Naive thymus-derived CD8-positive, alpha-beta T cell (primary cell): Measurements from ENCODE around the gene LCNL1. TPM values are rescaled to one million over a fixed set of nuclear protein-coding genes. Genes with fewer than 3 reads are reported as not detected.
A peak's percentile ranks its signal among the peaks of the same experiment; 100 is the strongest.

Experiments
- ATAC-seq, 2 donors: fragments of 150-1000 bp; cut with Tn5 transposase in 1 of 2; sonication (Bioruptor Pico), chemical (Tn5 transposase) in 1 of 2; 1 replicate in 1 of 2; 2 replicates in 1 of 2; pipeline ENCODE4 v1.10.0; 2021; ENCODE audit warnings: mild to moderate bottlenecking in 2 of 2, moderate library complexity in 2 of 2
- POLR2A ChIA-PET: fragments of 350-600 bp; sonication (Branson Sonifier 250); formaldehyde crosslinking; loops from one replicate; lab custom pipeline; 2021; ENCODE audit warnings: antibody characterized with exemption; lab: Charles Lee
- DNase-seq, 10 donors: peaks; one replicate each; pipeline versions ENCODE4 v3.0.0 to v3.0.0-alpha.2; 2020 to 2022
- H3K27ac Mint-ChIP-seq, 10 donors: one replicate each; pipeline ENCODE4 v1.8.0; 2020 to 2022; ENCODE audit warnings: mild to moderate bottlenecking in 10 of 10, mixed read lengths in 10 of 10, moderate library complexity in 4 of 10, inconsistent platforms in 1 of 10
- H3K27me3 Mint-ChIP-seq, 5 donors: one replicate each; pipeline ENCODE4 v1.8.0; 2021 to 2022; ENCODE audit warnings: mixed read lengths in 5 of 5
- H3K36me3 Mint-ChIP-seq, 3 donors: one replicate each; pipeline ENCODE4 v1.8.0; 2020 to 2022; ENCODE audit warnings: mixed read lengths in 3 of 3, mild to moderate bottlenecking in 2 of 3, inconsistent platforms in 1 of 3
- H3K4me1 Mint-ChIP-seq, 4 donors: one replicate each; pipeline ENCODE4 v1.8.0; 2021 to 2022; ENCODE audit warnings: mixed read lengths in 4 of 4
- H3K4me3 Mint-ChIP-seq, 10 donors: one replicate each; pipeline ENCODE4 v1.8.0; 2020 to 2022; ENCODE audit warnings: mild to moderate bottlenecking in 10 of 10, mixed read lengths in 10 of 10, moderate library complexity in 6 of 10, inconsistent platforms in 1 of 10
- H3K9me3 Mint-ChIP-seq, 9 donors: one replicate each; pipeline ENCODE4 v1.8.0; 2020 to 2022; ENCODE audit warnings: mixed read lengths in 9 of 9, mild to moderate bottlenecking in 3 of 9, inconsistent platforms in 1 of 9, moderate library complexity in 1 of 9
- polyA plus RNA-seq, 3 donors: library from polyadenylated mRNA; unstranded; fragments of 300-500 nt; fragmentation: Illumina TruSeq; gene quantifications; one replicate each; pipeline ENCODE4 v1.2.3, GENCODE V29; 2021
- total RNA-seq, 8 experiments: library from RNA in 2 of 8; stranded (reverse) in 2 of 8; gene quantifications; one replicate each; pipeline ENCODE4 v1.2.3 and lab custom pipeline; 2021 to 2026

Gene LCNL1
- total and polyA plus RNA-seq, 5 experiments from 2014 or later: 0.44 to 0.74 TPM; not detected in 3

- H3K27ac Mint-ChIP-seq: peak overlapping the region in 1 of 10 donors; percentile 9
- DNase-seq (peak in 1 of 10 donors; percentile 55), ATAC-seq (no peak)
- POLR2A ChIA-PET: interaction anchor here (1.2 to 1.8 kb wide), 3 partner anchors 9 to 40 kb away, joined by 4 read pairs; partner anchors contain the start of gene CLIC3
- no peaks in the 10 kb centered on the region for H3K36me3 Mint-ChIP-seq
- H3K27me3 Mint-ChIP-seq: no peaks in the 10 kb centered on the region
- no peak overlapping the region for H3K4me3 Mint-ChIP-seq
- H3K4me1 Mint-ChIP-seq: peaks cover 8 to 40% (median 24%) of the 10 kb centered on the region in 4 donors
- peaks cover 0 to 11% (median 0%) of the 10 kb centered on the region in 9 donors for H3K9me3 Mint-ChIP-seq
Measured at GRCh38 chr9:136955202-136955942, 27.4 kb upstream of the LCNL1 start.

- Mint-ChIP-seq H3K27me3 (no peaks in the 10 kb centered on the region), H3K4me3 (no peak overlapping the region), H3K27ac (peak overlapping the region in 1 of 10 donors; percentile 85), H3K9me3 (peaks cover 0 to 11% (median 0%) of the 10 kb centered on the region in 9 donors), H3K36me3 (no peaks in the 10 kb centered on the region), H3K4me1 (peaks cover 8 to 42% (median 27%) of the 10 kb centered on the region in 4 donors)
- DNase-seq: peak in 1 of 10 donors; percentile 32
- no peak for ATAC-seq
- POLR2A ChIA-PET: no interaction called here
Measured at GRCh38 chr9:136955943-136956335, 26.9 kb upstream of the LCNL1 start.

- DNase-seq (no peak), ATAC-seq (no peak)
- Mint-ChIP-seq H3K36me3 (no peaks in the 10 kb centered on the region), H3K4me1 (peaks cover 8 to 47% (median 29%) of the 10 kb centered on the region in 4 donors), H3K27me3 (no peaks in the 10 kb centered on the region), H3K4me3 (no peak overlapping the region), H3K9me3 (peaks cover 0 to 11% (median 0%) of the 10 kb centered on the region in 9 donors), H3K27ac (peak overlapping the region in 1 of 10 donors; percentile 75)
- POLR2A ChIA-PET: no interaction called here
Measured at GRCh38 chr9:136956604-136957003, 26.2 kb upstream of the LCNL1 start.

- DNase-seq (no peak), ATAC-seq (no peak)
- no peak overlapping the region for H3K4me3 Mint-ChIP-seq
- H3K4me1 Mint-ChIP-seq: peaks cover 8 to 55% (median 33%) of the 10 kb centered on the region in 4 donors
- H3K27ac Mint-ChIP-seq: no peak overlapping the region
- POLR2A ChIA-PET: no interaction called here
- H3K27me3 Mint-ChIP-seq: no peaks in the 10 kb centered on the region
- H3K36me3 Mint-ChIP-seq: no peaks in the 10 kb centered on the region
- H3K9me3 Mint-ChIP-seq: peaks cover 0 to 11% (median 0%) of the 10 kb centered on the region in 9 donors
Measured at GRCh38 chr9:136957461-136957860, 25.3 kb upstream of the LCNL1 start.

- Mint-ChIP-seq H3K27me3 (no peaks in the 10 kb centered on the region), H3K27ac (peak overlapping the region in 3 of 10 donors; percentile 38 to 72 (median 64)), H3K36me3 (no peaks in the 10 kb centered on the region), H3K4me1 (peaks cover 10 to 59% (median 37%) of the 10 kb centered on the region in 4 donors), H3K4me3 (peak overlapping the region in 1 of 10 donors; percentile 39), H3K9me3 (peaks cover 0 to 11% (median 0%) of the 10 kb centered on the region in 9 donors)
- DNase-seq (no peak), ATAC-seq (no peak)
- POLR2A ChIA-PET: interaction anchor here (0.6 to 1.7 kb wide), 2 partner anchors 35 to 118 kb away, joined by 3 to 4 read pairs; no protein-coding TSS in a partner anchor
Measured at GRCh38 chr9:136957901-136958300, 24.9 kb upstream of the LCNL1 start.

GRCh38 chr9:136958473-136958872 lies 24.3 kb upstream of the LCNL1 start:
- DNase-seq (no peak), ATAC-seq (no peak)
- Mint-ChIP-seq H3K4me1 (peaks cover 14 to 65% (median 42%) of the 10 kb centered on the region in 4 donors), H3K4me3 (peak overlapping the region in 2 of 10 donors; percentile 6 to 39), H3K36me3 (no peaks in the 10 kb centered on the region), H3K9me3 (peaks cover 0 to 11% (median 0%) of the 10 kb centered on the region in 9 donors), H3K27me3 (no peaks in the 10 kb centered on the region), H3K27ac (peak overlapping the region in 3 of 10 donors; percentile 6 to 64 (median 37))
- POLR2A ChIA-PET: interaction anchor here (0.6 to 1.7 kb wide), 4 partner anchors 21 to 118 kb away, joined by 3 to 4 read pairs (median 3); partner anchors contain the start of gene CLIC3

GRCh38 chr9:136958898-136959850 lies 23.6 kb upstream of the LCNL1 start:
- POLR2A ChIA-PET: interaction anchor here (0.8 to 2.3 kb wide), 11 partner anchors 9 to 96 kb away, joined by 3 to 12 read pairs (median 3); partner anchors contain the start of genes C8G, CLIC3 and PAXX
- DNase-seq (no peak), ATAC-seq (no peak)
- Mint-ChIP-seq H3K27me3 (no peaks in the 10 kb centered on the region), H3K36me3 (no peaks in the 10 kb centered on the region), H3K27ac (peak overlapping the region in 5 of 10 donors; percentile 34 to 93 (median 72)), H3K4me3 (peak overlapping the region in 3 of 10 donors; percentile 63 to 78 (median 74)), H3K9me3 (peaks cover 0 to 11% (median 0%) of the 10 kb centered on the region in 9 donors), H3K4me1 (peaks cover 14 to 65% (median 43%) of the 10 kb centered on the region in 4 donors)

GRCh38 chr9:136960212-136960937 lies 22.4 kb upstream of the LCNL1 start:
- Mint-ChIP-seq H3K4me3 (peak overlapping the region in 9 of 10 donors; percentile 18 to 82 (median 69)), H3K9me3 (peaks cover 0 to 11% (median 0%) of the 10 kb centered on the region in 9 donors), H3K27ac (peak overlapping the region; percentile 58 to 94 (median 88)), H3K4me1 (peaks cover 15 to 63% (median 49%) of the 10 kb centered on the region in 4 donors), H3K36me3 (no peaks in the 10 kb centered on the region), H3K27me3 (no peaks in the 10 kb centered on the region)
- POLR2A ChIA-PET: interaction anchor here (1.0 to 2.3 kb wide), 9 partner anchors 10 to 94 kb away, joined by 3 to 12 read pairs (median 5); partner anchors contain the start of genes C8G, PAXX and PTGDS
- DNase-seq (no peak), ATAC-seq (peak; percentile 67 to 80)

- peak overlapping the region in 5 of 10 donors; percentile 14 to 78 (median 63) for H3K4me3 Mint-ChIP-seq
- no peak for DNase-seq
Measured at GRCh38 chr9:136960938-136961275, 21.9 kb upstream of the LCNL1 start.

GRCh38 chr9:136961279-136962065 lies 21.3 kb upstream of the LCNL1 start:
- Mint-ChIP-seq H3K27ac (peak overlapping the region in 8 of 10 donors; percentile 34 to 93 (median 46)), H3K36me3 (no peaks in the 10 kb centered on the region), H3K9me3 (peaks cover 0 to 7% (median 0%) of the 10 kb centered on the region in 9 donors), H3K27me3 (no peaks in the 10 kb centered on the region), H3K4me3 (peak overlapping the region in 4 of 10 donors; percentile 14 to 63 (median 24)), H3K4me1 (peaks cover 20 to 70% (median 57%) of the 10 kb centered on the region in 4 donors)
- ATAC-seq (no peak), DNase-seq (no peak)
- POLR2A ChIA-PET: interaction anchor here (0.6 to 1.8 kb wide), 4 partner anchors 11 to 42 kb away, joined by 3 to 4 read pairs (median 4); no protein-coding TSS in a partner anchor

More at GRCh38 chr9:136960938-136961275, 21.9 kb upstream of the LCNL1 start:
- peaks cover 19 to 67% (median 54%) of the 10 kb centered on the region in 4 donors for H3K4me1 Mint-ChIP-seq
- no peaks in the 10 kb centered on the region for H3K27me3 Mint-ChIP-seq
- POLR2A ChIA-PET: interaction anchor here (1.0 to 2.3 kb wide), 5 partner anchors 10 to 32 kb away, joined by 4 to 12 read pairs (median 8); partner anchors contain the start of genes PAXX and PTGDS
- no peaks in the 10 kb centered on the region for H3K36me3 Mint-ChIP-seq
- ATAC-seq: no peak
- H3K27ac Mint-ChIP-seq: peak overlapping the region in 7 of 10 donors; percentile 27 to 93 (median 62)
- H3K9me3 Mint-ChIP-seq: peaks cover 0 to 11% (median 0%) of the 10 kb centered on the region in 9 donors
